ENCODE measurements around the gene FAM13C. TPM values are rescaled to one million over a fixed set of nuclear protein-coding genes. Genes with fewer than 3 reads are reported as not detected.

The FAM13C gene
- total RNA-seq, 1 donor from 2014 or later: 5.9 TPM

DNA sequence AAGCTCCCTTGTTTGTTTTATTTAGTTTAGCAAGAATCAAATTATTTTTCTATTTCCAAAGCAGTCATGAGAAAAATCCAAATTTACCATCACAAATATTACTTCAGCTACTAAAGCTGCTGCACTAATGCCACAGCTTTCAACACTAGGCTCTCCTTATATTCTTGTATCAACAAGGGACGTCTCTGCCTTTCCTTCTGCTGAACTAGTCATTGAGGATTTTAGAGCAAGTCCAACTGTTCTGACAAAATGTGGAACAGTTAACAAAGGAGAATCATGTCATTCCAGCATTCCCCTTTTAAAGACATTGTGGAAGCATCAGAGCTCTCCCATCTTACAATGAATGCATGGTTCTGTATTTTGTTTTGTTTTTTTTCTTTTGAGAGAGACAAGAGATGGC lies 28.6 kb downstream of the FAM13C start:
- Mint-ChIP-seq H3K27ac (no peak overlapping the region), H3K27me3 (no peaks in the 10 kb centered on the region), H3K9me3 (ENCODE audit: low read depth) (no peaks in the 10 kb centered on the region), H3K36me3 (ENCODE audit: insufficient read depth) (no peaks in the 10 kb centered on the region), H3K4me1 (ENCODE audit: low read depth) (peaks cover 6% of the 10 kb centered on the region), H3K4me3 (ENCODE audit: low read depth) (no peak overlapping the region)
- TF ChIP-seq, protein P1, sequence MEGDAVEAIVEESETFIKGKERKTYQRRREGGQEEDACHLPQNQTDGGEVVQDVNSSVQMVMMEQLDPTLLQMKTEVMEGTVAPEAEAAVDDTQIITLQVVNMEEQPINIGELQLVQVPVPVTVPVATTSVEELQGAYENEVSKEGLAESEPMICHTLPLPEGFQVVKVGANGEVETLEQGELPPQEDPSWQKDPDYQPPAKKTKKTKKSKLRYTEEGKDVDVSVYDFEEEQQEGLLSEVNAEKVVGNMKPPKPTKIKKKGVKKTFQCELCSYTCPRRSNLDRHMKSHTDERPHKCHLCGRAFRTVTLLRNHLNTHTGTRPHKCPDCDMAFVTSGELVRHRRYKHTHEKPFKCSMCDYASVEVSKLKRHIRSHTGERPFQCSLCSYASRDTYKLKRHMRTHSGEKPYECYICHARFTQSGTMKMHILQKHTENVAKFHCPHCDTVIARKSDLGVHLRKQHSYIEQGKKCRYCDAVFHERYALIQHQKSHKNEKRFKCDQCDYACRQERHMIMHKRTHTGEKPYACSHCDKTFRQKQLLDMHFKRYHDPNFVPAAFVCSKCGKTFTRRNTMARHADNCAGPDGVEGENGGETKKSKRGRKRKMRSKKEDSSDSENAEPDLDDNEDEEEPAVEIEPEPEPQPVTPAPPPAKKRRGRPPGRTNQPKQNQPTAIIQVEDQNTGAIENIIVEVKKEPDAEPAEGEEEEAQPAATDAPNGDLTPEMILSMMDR (IDR thresholded peaks at IDR 0.05; ENCODE audit: unreplicated experiment): no peak
- DNase-seq (ENCODE audit: low spot score, unreplicated experiment): no peak

GRCh38 chr10:59332581-59332980 lies 29.8 kb downstream of the FAM13C start:
- TF ChIP-seq, protein P1 (IDR thresholded peaks at IDR 0.05; ENCODE audit: unreplicated experiment): no peak
- no peaks in the 10 kb centered on the region for H3K9me3 Mint-ChIP-seq (ENCODE audit: low read depth)
- H3K27ac Mint-ChIP-seq: no peak overlapping the region
- no peaks in the 10 kb centered on the region for H3K27me3 Mint-ChIP-seq
- no peaks in the 10 kb centered on the region for H3K36me3 Mint-ChIP-seq (ENCODE audit: insufficient read depth)
- DNase-seq (ENCODE audit: low spot score, unreplicated experiment): no peak
- peaks cover 6% of the 10 kb centered on the region for H3K4me1 Mint-ChIP-seq (ENCODE audit: low read depth)
- no peak overlapping the region for H3K4me3 Mint-ChIP-seq (ENCODE audit: low read depth)

- no peak overlapping the region for H3K4me3 Mint-ChIP-seq (ENCODE audit: low read depth)
- no peaks in the 10 kb centered on the region for H3K36me3 Mint-ChIP-seq (ENCODE audit: insufficient read depth)
- no peaks in the 10 kb centered on the region for H3K27me3 Mint-ChIP-seq
- H3K9me3 Mint-ChIP-seq (ENCODE audit: low read depth): no peaks in the 10 kb centered on the region
- no peak for DNase-seq (ENCODE audit: low spot score, unreplicated experiment)
- TF ChIP-seq, protein P1 (IDR thresholded peaks at IDR 0.05; ENCODE audit: unreplicated experiment): no peak
- peaks cover under 1% of the 10 kb centered on the region for H3K4me1 Mint-ChIP-seq (ENCODE audit: low read depth)
- no peak overlapping the region for H3K27ac Mint-ChIP-seq
Observed at GRCh38 chr10:59331661-59332060, 30.7 kb downstream of the FAM13C start.

GRCh38 chr10:59325116-59325515 lies 37.2 kb downstream of the FAM13C start:
- H3K9me3 Mint-ChIP-seq (ENCODE audit: low read depth): peaks cover 3% of the 10 kb centered on the region

GRCh38 chr10:59324597-59324996 lies 37.8 kb downstream of the FAM13C start:
- Mint-ChIP-seq H3K36me3 (ENCODE audit: insufficient read depth) (peaks cover 4% of the 10 kb centered on the region), H3K9me3 (ENCODE audit: low read depth) (peaks cover 3% of the 10 kb centered on the region), H3K4me3 (ENCODE audit: low read depth) (no peak overlapping the region), H3K27ac (no peak overlapping the region), H3K27me3 (no peaks in the 10 kb centered on the region), H3K4me1 (ENCODE audit: low read depth) (peaks cover 13% of the 10 kb centered on the region)
- DNase-seq (ENCODE audit: low spot score, unreplicated experiment): no peak
- TF ChIP-seq, protein P1 (IDR thresholded peaks at IDR 0.05; ENCODE audit: unreplicated experiment): no peak

More at GRCh38 chr10:59325116-59325515, 37.2 kb downstream of the FAM13C start:
- Mint-ChIP-seq H3K36me3 (ENCODE audit: insufficient read depth) (peaks cover 4% of the 10 kb centered on the region), H3K27ac (no peak overlapping the region), H3K27me3 (no peaks in the 10 kb centered on the region), H3K4me1 (ENCODE audit: low read depth) (peaks cover 13% of the 10 kb centered on the region), H3K4me3 (ENCODE audit: low read depth) (no peak overlapping the region)
- DNase-seq (ENCODE audit: low spot score, unreplicated experiment): no peak
- TF ChIP-seq, protein P1 (IDR thresholded peaks at IDR 0.05; ENCODE audit: unreplicated experiment): no peak
